GM19324 (cell line): ENCODE data around the gene POLR2J.
"Not testable (repeated sequence)": the region's sequence is repeated elsewhere in the genome, so short reads cannot be mapped to it uniquely, and the experiment has no call there.

Source experiments
- ATAC-seq: cut with Tn5 transposase; IDR thresholded peaks from one replicate; pipeline ENCODE4 v1.9.1; 2021; ENCODE audit warnings: mild to moderate bottlenecking, moderate library complexity; ENCODE audit not compliant: unreplicated experiment, low FRiP score

Gene POLR2J

GRCh38 chr7:102478314-102479208, at the start of gene POLR2J:
TSS of gene POLR2J (minus strand) at chr7:102478922. CDS start at chr7:102478860, 62 bp downstream.
- ATAC-seq = peak; percentile 96

- not testable (repeated sequence) for ATAC-seq
Measured at GRCh38 chr7:102527822-102528793, 49.4 kb upstream of the POLR2J start.

DNA sequence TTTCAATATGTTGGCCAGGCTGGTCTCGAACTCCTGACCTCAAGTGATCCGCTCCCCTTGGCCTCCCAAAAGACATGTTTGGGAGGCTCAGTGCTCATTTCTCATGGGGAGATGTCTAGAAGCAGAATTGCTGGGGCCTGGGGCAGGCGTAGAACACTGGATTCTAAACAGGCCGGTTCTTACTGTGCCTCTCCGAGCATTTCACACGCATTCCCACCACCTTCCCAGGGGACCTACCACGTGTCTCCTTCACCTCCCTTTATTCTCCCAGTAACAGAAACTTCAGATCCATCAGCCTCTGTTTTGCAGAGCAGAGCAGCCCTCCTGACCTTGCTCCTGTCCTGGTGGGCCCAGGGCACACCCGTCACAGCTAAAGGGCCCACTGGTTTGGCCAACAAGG, 48.5 kb upstream of the POLR2J start:
- not testable (repeated sequence) for ATAC-seq

GRCh38 chr7:102524803-102525202, 46.1 kb upstream of the POLR2J start:
- not testable (repeated sequence) for ATAC-seq

GRCh38 chr7:102520797-102521196, 42.1 kb upstream of the POLR2J start:
- ATAC-seq = not testable (repeated sequence)

DNA sequence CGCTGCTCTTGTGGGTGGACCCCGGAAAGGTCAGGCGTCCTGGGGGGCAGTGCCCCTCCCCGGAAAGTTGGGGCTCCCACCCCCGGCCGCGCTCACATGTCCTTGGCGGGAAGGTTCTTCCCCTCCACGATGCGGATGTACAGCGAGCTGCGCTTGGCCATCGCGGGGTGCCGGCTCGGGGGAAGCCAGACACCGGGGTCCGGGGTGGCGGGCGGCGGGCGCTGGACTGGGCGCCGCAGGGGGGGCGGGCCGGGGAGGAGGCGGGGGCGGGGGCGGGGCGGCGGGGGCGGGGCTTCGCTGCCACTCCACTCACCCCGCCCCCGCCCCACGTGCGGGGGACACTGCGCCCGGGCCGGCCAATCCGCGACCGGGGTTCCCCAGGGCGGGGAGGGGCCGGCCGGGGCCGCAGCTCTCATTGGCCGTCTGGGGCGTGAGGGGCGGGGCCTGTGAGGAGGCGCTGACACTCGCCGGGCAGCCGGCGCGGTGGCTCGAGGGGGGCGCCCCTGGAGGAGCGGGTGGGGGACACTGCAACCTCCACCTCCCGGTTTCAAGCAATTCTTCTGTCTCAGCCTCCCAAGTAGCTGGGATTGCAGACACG, 38.9 kb upstream of the POLR2J start, which contains the start of gene RASA4B:
Gene RASA4B, minus strand, starts transcription at position 228 of the 598 bp plus-strand sequence. Its CDS starts 67 bp downstream, at position 161.
- peak; percentile 83 for ATAC-seq

DNA sequence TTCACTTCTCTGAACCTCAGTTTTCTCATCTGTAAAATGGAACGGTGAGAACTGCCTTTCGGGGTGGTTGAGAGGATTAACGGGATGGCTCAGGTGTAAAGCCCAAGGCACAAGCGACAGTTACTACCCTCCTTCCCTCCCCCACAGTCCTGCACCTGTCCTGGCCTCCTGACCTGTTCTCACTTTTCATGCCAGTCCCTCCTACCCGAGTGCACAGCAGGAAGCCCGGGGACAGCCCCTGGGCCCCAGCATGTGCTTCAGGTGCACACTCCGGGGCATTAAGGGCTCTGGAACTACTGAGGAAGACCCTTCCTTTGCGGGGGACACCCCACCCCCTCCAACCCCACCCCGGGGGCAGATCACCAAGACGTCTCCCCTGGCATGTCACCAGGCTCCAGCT, 38.2 kb upstream of the POLR2J start:
- ATAC-seq = not testable (repeated sequence)

- not testable (repeated sequence) for ATAC-seq
Measured at GRCh38 chr7:102515889-102516288, 37.2 kb upstream of the POLR2J start.

DNA sequence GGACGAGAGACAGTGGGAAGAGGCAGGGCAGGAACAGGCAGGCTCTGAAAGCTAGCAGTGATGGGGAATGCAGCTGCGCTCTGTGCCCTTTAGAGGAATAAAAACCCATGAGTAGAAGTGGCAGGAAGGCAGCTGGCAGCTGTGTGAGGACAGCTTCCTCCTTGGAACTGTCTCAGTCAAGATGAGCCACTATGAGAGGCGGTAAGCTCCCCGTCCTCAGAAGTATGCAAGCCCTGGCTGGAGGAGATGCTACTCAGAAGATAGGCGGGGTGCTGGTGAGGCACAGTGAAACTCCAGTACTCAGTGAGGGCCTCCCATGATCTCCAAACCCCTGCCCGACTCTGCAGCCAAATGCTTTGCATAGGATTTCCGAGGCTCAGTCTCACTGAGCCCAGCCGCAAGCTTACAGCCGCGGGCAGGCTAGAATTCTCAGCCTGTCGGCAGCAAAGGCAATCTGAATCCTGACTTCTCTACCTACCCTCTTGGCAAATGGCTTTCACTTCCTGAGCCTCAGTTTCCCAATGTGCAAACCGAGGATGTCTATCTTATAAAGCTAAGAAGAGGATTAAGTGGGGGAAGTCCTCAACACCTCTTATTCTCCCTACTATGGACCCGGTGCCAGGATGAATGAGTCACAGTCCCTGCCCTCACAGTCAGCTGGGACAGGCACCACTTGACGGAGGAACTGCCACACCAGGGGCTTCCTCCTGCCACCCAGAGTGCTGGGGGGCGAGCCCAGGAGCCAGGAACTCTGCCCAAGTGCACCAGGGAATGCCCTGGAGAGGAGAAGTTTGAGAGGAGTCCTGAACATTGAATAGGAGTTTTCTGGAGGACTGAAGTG, 36.4 kb upstream of the POLR2J start:
- ATAC-seq = peak; percentile 70

- ATAC-seq = not testable (repeated sequence)
Measured at GRCh38 chr7:102512642-102513221, 34.0 kb upstream of the POLR2J start.

DNA sequence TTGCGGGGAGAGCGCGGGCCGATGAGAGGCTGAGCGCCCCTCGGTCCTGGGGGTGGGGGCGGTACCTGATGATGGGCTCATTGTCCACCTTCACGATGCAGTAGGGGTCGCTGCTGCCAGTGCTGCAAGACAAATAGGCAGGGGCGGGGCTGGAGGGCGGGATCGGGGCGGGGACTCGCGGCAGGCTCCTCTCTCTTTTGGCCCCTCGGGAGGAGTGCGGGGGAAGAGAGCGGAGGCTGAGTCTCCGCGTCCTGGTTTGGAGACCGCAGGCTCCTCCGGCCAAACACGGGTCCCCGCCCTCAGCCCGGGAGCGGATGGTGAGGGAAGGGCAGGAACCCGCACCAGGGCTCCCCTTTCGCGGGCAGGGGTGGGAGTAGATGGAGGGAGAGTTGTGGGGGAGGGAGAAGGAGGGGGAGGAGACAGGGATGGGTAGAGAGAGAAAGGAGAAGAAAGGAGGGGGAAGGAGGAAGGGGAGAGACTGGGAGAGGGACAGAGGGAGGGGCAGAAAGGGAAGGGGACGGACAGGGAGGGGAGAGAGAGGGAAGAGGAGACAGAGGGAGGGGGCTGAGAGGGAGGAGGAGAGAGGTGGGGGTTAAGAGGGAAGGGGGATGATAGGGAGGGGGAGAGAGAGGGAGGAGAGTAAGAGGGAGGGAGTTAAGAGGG, 33.3 kb upstream of the POLR2J start:
- ATAC-seq = peak; percentile 33

DNA sequence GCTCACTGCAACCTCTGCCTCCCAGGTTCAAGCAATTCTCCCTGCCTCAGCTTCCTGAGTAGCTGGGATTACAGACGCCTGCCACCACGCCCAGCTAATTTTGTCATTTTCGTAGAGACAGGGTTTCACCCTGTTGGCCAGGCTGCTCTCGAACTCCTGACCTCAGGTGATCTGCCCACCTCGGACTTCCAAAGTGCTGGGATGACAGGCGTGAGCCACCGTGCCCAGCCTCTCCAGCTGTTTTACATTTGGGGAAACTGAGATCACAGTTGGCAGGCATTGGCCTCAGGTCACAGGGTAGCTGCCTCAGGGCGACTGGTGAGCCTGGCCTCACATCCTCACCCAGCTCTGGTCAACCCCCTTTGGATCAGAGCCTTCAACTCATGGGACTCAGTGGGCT, 31.9 kb upstream of the POLR2J start:
- not testable (repeated sequence) for ATAC-seq

- ATAC-seq = not testable (repeated sequence)
Measured at GRCh38 chr7:102507410-102508088, 28.8 kb upstream of the POLR2J start.

GRCh38 chr7:102505298-102506185, 26.8 kb upstream of the POLR2J start:
- ATAC-seq = not testable (repeated sequence)

DNA sequence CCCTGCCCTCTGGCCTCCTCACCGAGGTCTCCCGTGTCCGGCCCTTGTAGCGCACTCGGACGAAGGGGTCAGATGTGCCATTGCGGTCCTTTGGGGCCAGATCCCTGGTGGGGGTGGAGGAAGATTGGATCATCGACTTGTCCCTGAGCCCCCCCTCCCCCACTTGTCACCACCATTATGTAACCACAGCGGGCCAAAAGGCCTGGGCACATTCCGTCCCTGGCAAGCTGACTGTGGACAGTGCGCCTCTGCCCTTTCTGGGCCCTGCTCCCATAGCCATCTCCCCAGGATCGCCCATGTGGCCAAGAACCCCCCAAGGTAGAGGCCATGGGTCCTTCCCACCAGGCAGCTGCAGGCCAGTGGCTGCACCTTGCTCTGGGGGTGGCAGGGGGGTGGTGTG, 24.4 kb upstream of the POLR2J start:
- ATAC-seq = not testable (repeated sequence)

DNA sequence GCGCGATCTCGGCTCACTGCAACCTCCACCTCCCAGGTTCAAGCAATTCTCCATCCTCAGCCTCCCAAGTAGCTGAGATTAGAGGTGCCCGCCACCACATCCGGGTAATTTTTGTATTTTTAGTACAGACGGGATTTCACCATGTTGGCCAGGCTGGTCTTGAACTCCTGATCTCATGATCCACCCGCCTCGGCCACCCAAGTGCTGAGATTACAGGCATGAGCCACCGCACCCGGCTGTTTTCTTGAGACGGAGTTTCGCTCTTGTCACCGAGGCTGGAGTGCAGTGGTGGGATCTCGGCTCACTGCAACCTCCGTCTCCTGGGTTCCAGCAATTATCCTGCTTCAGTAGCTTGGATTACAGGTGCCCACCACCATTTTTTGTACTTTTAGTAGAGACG, 19.6 kb upstream of the POLR2J start:
- ATAC-seq = not testable (repeated sequence)

DNA sequence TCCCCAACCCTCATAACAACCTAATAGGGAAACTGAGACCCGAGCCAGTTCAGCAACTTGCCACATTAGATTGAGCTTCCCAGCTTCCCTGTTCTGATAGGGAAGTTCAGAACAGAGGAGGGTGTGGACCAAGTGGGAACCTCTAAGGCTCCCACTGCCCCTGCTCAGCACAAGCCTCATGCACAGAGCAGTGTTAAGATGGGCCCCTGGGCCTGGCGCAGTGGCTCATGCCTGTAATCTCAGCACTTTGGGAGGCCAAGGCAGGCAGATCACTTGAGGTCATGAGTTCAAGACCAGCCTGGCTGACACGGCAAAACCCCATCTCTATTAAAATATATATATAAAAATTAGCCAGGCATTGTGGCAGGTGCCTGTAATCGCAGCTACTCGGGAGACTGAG, 18.6 kb upstream of the POLR2J start:
- not testable (repeated sequence) for ATAC-seq
